CD4-positive, alpha-beta memory T cell (primary cell): ENCODE measurements around the gene MEGF6. TPM values are rescaled to one million over a fixed set of nuclear protein-coding genes. Genes with fewer than 3 reads are reported as not detected.

Experiments used
- CTCF ChIA-PET: fragments of 350-600 bp; sonication (Branson Sonifier 250); formaldehyde crosslinking; loops from one replicate; lab custom pipeline; 2021; ENCODE audit warnings: inconsistent platforms; ENCODE audit not compliant: partially characterized antibody; lab: Charles Lee
- POLR2A ChIA-PET: fragments of 350-600 bp; sonication (Branson Sonifier 250); formaldehyde crosslinking; loops from one replicate; lab custom pipeline; 2021; ENCODE audit not compliant: partially characterized antibody; lab: Charles Lee
- DNase-seq, 5 donors: peaks; one replicate each; pipeline versions ENCODE4 v3.0.0 to v3.0.0-alpha.2; 2020 to 2022; ENCODE audit warnings: mixed read lengths in 1 of 5
- H3K27ac ChIP-seq: one replicate; pipeline ENCODE4 v1.7.0; 2013; ENCODE audit warnings: low read depth, low read length
- H3K27me3 ChIP-seq: 2 replicates; pipeline ENCODE4 v1.7.0; 2013; ENCODE audit warnings: mild to moderate bottlenecking, low read length, moderate library complexity; ENCODE audit not compliant: insufficient read depth
- H3K36me3 ChIP-seq: 2 replicates; pipeline ENCODE4 v1.7.0; 2013; ENCODE audit warnings: mild to moderate bottlenecking, low read length, moderate library complexity; ENCODE audit not compliant: insufficient read depth
- H3K4me1 ChIP-seq: 2 replicates; pipeline ENCODE4 v1.7.0; 2013; ENCODE audit warnings: mild to moderate bottlenecking, low read length, moderate library complexity; ENCODE audit not compliant: insufficient read depth
- H3K4me3 ChIP-seq, 2 donors: one replicate each; pipeline ENCODE4 v1.7.0; 2013; ENCODE audit warnings: low read length in 2 of 2, mild to moderate bottlenecking in 1 of 2
- H3K9me3 ChIP-seq, 2 donors: one replicate each; pipeline ENCODE4 v1.7.0; 2013; ENCODE audit warnings: low read length in 2 of 2, control low read depth in 1 of 2; ENCODE audit not compliant: control insufficient read depth in 1 of 2
- H3K27ac Mint-ChIP-seq, 7 donors: one replicate each; pipeline ENCODE4 v1.8.0; 2020 to 2021; ENCODE audit warnings: mixed read lengths in 7 of 7, mild to moderate bottlenecking in 6 of 7, inconsistent platforms in 3 of 7, moderate library complexity in 3 of 7
- H3K27me3 Mint-ChIP-seq, 2 donors: one replicate each; pipeline ENCODE4 v1.8.0; 2020 to 2021; ENCODE audit warnings: mixed read lengths in 2 of 2
- H3K36me3 Mint-ChIP-seq, 2 donors: one replicate each; pipeline ENCODE4 v1.8.0; 2020 to 2021; ENCODE audit warnings: mixed read lengths in 2 of 2, inconsistent platforms in 1 of 2, mild to moderate bottlenecking in 1 of 2
- H3K4me1 Mint-ChIP-seq, 4 donors: one replicate each; pipeline ENCODE4 v1.8.0; 2020 to 2021; ENCODE audit warnings: mixed read lengths in 4 of 4, mild to moderate bottlenecking in 1 of 4
- H3K4me3 Mint-ChIP-seq, 8 donors: one replicate each; pipeline ENCODE4 v1.8.0; 2020 to 2021; ENCODE audit warnings: mixed read lengths in 8 of 8, mild to moderate bottlenecking in 7 of 8, moderate library complexity in 6 of 8, inconsistent platforms in 3 of 8
- H3K9me3 Mint-ChIP-seq, 8 donors: one replicate each; pipeline ENCODE4 v1.8.0; 2020 to 2021; ENCODE audit warnings: mixed read lengths in 8 of 8, mild to moderate bottlenecking in 5 of 8, inconsistent platforms in 3 of 8, moderate library complexity in 1 of 8
- intact Hi-C: fragments of 100-400 bp; cut with micrococcal nuclease; formaldehyde crosslinking; loops from one replicate; pipeline ENCODE4 v1.15.1; 2023
- polyA plus RNA-seq, 2 donors: library from polyadenylated mRNA; unstranded; fragments of 300-500 nt; fragmentation: Illumina TruSeq; gene quantifications; one replicate each; pipeline ENCODE4 v1.2.3, GENCODE V29; 2021
- total RNA-seq, 2 experiments: library from RNA; stranded (reverse); gene quantifications; one replicate each; pipeline ENCODE4 v1.2.3, GENCODE V29; 2021

Gene MEGF6
- total and polyA plus RNA-seq, 4 experiments from 2014 or later, result 2.4 to 168 (median 87.0) TPM

DNA sequence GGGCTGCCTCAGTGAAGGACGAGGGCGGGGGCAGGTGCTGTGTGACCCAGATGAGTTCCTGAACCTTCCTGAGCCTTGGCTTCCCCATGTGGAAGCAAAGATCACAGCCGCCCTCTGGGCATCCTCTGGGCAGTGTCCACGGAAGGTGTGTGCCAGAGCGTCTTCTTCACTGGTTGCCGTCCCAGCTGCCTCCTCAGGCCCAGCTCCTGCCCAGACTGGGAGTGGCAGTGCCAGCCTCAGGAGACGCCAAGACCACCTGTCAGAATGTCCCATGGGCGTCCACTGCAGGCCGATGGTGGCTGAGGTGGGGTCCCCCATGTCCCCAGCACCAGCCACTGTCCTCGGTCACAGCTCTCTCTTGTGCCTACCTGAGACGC lies 146.7 kb downstream of the MEGF6 start:
- intact Hi-C loops, result no loop called here
- no peaks in the 10 kb centered on the region for H3K9me3 Mint-ChIP-seq
- ChIA-PET POLR2A (no interaction called here), CTCF (interaction anchor here (1.9 kb wide), 1 partner anchor 12 kb away, joined by 6 read pairs; no protein-coding TSS in a partner anchor)
- no peaks in the 10 kb centered on the region for H3K9me3 ChIP-seq
- no peaks in the 10 kb centered on the region for H3K27me3 Mint-ChIP-seq
- H3K27me3 ChIP-seq, result no peaks in the 10 kb centered on the region
- H3K4me1 Mint-ChIP-seq, result no peaks in the 10 kb centered on the region
- H3K4me3 ChIP-seq, result no peak overlapping the region
- no peak overlapping the region for H3K4me3 Mint-ChIP-seq
- no peaks in the 10 kb centered on the region for H3K36me3 ChIP-seq
- DNase-seq, result no peak
- H3K4me1 ChIP-seq, result no peaks in the 10 kb centered on the region
- H3K36me3 Mint-ChIP-seq, result no peaks in the 10 kb centered on the region
- H3K27ac ChIP-seq, result no peak overlapping the region
- no peak overlapping the region for H3K27ac Mint-ChIP-seq

DNA sequence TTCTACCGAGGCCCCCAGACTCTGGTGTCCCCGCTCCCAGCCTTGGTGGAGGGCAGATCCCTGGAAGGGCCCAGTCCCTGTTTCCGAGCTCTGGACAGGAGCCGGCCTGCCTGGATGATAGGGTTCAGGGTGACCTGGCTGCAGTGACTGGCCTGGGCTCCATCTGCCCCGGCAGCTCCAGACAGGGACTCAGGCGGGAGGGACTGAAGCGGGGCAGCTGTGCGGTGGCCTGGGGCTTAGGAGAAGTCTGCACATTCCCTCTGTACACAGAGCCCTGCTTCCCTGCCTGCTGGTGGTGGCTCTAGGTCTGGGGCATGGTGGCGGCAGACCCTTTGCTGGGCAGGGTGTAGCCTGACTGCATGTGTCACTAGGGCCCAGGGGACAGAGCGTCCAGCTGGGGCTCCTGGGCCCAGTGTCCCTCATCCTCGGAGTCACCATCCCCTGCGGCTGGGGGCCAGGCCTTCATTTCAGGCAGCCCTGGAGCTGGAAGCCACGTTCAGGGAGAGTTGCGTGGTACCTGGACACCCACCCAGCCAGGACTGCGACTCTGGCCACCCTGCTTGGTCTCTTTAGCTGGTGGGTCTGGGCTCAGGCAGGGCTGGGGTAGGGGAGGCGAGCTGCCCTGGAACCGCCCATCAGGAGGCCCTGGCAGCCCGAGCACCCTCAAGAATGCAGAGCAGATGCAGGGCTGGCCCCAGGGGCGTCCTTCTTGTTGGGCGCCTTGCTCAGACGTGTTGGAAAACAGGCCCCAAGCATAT lies 147.2 kb downstream of the MEGF6 start:
- H3K4me3 Mint-ChIP-seq, result no peak overlapping the region
- no peaks in the 10 kb centered on the region for H3K27me3 ChIP-seq
- DNase-seq, result no peak
- H3K9me3 Mint-ChIP-seq, result no peaks in the 10 kb centered on the region
- no peak overlapping the region for H3K27ac Mint-ChIP-seq
- no peak overlapping the region for H3K27ac ChIP-seq
- H3K27me3 Mint-ChIP-seq, result no peaks in the 10 kb centered on the region
- intact Hi-C loops, result no loop called here
- no peaks in the 10 kb centered on the region for H3K4me1 ChIP-seq
- H3K9me3 ChIP-seq, result no peaks in the 10 kb centered on the region
- H3K4me1 Mint-ChIP-seq, result no peaks in the 10 kb centered on the region
- H3K36me3 Mint-ChIP-seq, result no peaks in the 10 kb centered on the region
- POLR2A ChIA-PET, result no interaction called here
- H3K36me3 ChIP-seq, result no peaks in the 10 kb centered on the region
- H3K4me3 ChIP-seq, result no peak overlapping the region
- CTCF ChIA-PET, result interaction anchor here (1.9 kb wide), 1 partner anchor 11 kb away, joined by 6 read pairs; no protein-coding TSS in a partner anchor

DNA sequence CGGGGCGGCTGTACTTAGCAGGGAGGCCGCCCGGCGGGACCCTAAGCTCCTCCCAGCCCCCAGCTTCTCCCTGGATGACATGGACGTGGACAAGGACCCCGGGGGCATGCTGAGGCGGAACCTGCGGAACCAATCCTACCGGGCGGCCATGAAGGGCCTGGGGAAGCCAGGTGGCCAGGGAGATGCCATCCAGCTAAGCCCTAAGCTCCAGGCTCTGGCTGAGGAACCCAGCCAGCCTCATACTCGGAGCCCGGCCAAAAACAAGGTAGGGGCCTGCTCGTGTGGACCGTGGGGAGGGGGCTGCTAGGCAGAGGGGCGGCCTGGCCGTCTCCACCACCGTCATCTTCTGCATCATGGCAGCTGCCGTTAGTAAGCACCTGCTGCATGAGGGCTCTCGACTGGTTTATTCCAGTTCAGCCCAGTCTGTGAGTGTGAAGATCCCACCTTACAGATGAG lies 147.9 kb downstream of the MEGF6 start:
- ChIA-PET CTCF (interaction anchor here (1.9 kb wide), 1 partner anchor 10 kb away, joined by 6 read pairs; no protein-coding TSS in a partner anchor), POLR2A (no interaction called here)
- Mint-ChIP-seq H3K27me3 (no peaks in the 10 kb centered on the region), H3K36me3 (no peaks in the 10 kb centered on the region), H3K4me3 (no peak overlapping the region), H3K9me3 (no peaks in the 10 kb centered on the region), H3K27ac (no peak overlapping the region), H3K4me1 (no peaks in the 10 kb centered on the region)
- DNase-seq, result no peak
- Histone ChIP-seq H3K27ac (no peak overlapping the region), H3K27me3 (no peaks in the 10 kb centered on the region), H3K9me3 (no peaks in the 10 kb centered on the region), H3K4me3 (no peak overlapping the region), H3K36me3 (no peaks in the 10 kb centered on the region), H3K4me1 (no peaks in the 10 kb centered on the region)
- intact Hi-C loops, result no loop called here

DNA sequence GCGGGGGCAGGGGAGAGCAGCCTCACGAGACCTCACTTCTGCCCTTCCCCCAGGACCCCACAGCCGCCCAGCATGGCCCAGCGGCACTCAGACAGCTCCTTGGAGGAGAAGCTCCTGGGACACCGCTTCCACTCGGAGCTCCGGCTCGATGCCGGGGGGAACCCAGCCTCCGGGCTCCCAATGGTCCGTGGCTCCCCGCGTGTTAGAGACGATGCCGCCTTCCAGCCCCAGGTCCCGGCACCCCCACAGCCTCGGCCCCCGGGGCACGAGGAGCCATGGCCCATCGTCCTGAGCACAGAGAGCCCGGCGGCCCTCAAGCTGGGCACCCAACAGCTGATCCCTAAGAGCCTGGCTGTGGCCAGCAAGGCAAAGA lies 148.3 kb downstream of the MEGF6 start:
- H3K27ac ChIP-seq, result no peak overlapping the region
- H3K27me3 ChIP-seq, result no peaks in the 10 kb centered on the region
- Mint-ChIP-seq H3K9me3 (no peaks in the 10 kb centered on the region), H3K27ac (no peak overlapping the region), H3K4me3 (no peak overlapping the region), H3K4me1 (no peaks in the 10 kb centered on the region), H3K36me3 (no peaks in the 10 kb centered on the region), H3K27me3 (no peaks in the 10 kb centered on the region)
- DNase-seq, result no peak
- no peak overlapping the region for H3K4me3 ChIP-seq
- no peaks in the 10 kb centered on the region for H3K36me3 ChIP-seq
- intact Hi-C loops, result no loop called here
- no peaks in the 10 kb centered on the region for H3K4me1 ChIP-seq
- H3K9me3 ChIP-seq, result no peaks in the 10 kb centered on the region
- ChIA-PET POLR2A (no interaction called here), CTCF (interaction anchor here (1.9 kb wide), 1 partner anchor 10 kb away, joined by 6 read pairs; no protein-coding TSS in a partner anchor)

DNA sequence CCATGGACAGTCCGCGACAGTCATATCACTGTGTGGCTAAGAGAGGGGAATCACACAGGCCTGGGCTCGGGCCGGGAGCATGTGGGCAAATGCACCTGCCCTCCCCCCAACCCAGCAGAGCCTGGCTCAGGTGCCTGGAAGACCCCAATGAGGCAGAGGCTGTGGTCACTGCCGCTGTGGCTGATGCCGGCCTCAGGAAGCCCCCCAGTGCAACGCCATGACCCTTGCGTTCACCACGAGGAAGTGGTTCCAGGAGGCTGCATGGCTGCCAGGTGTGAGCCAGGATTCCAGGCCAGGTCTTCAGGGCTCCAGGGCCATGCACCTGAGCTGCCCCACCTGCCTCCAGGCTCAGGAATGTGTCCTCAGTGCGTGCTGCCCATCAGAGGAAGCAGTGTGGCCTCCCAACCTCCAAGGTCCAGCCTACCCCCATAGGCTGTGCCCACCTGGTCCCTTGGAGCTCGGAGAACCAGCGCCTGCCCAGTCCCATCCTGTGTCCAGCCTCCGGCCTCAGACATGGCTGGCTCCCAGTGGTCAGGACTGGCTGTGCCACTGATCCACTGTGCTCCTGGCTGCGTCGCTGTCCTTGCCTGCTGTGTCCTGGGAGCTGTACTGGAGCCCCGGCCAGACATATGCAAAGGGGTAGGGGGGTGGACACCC lies 148.8 kb downstream of the MEGF6 start:
- ChIA-PET POLR2A (no interaction called here), CTCF (no interaction called here)
- DNase-seq, result no peak
- H3K36me3 ChIP-seq, result no peaks in the 10 kb centered on the region
- no peak overlapping the region for H3K4me3 Mint-ChIP-seq
- H3K4me1 Mint-ChIP-seq, result no peaks in the 10 kb centered on the region
- H3K36me3 Mint-ChIP-seq, result no peaks in the 10 kb centered on the region
- H3K27me3 ChIP-seq, result no peaks in the 10 kb centered on the region
- H3K4me3 ChIP-seq, result no peak overlapping the region
- no peak overlapping the region for H3K27ac ChIP-seq
- no peaks in the 10 kb centered on the region for H3K27me3 Mint-ChIP-seq
- H3K27ac Mint-ChIP-seq, result peak overlapping the region in 1 of 7 donors; percentile 43
- no peaks in the 10 kb centered on the region for H3K4me1 ChIP-seq
- H3K9me3 ChIP-seq, result no peaks in the 10 kb centered on the region
- intact Hi-C loops, result no loop called here
- no peaks in the 10 kb centered on the region for H3K9me3 Mint-ChIP-seq

DNA sequence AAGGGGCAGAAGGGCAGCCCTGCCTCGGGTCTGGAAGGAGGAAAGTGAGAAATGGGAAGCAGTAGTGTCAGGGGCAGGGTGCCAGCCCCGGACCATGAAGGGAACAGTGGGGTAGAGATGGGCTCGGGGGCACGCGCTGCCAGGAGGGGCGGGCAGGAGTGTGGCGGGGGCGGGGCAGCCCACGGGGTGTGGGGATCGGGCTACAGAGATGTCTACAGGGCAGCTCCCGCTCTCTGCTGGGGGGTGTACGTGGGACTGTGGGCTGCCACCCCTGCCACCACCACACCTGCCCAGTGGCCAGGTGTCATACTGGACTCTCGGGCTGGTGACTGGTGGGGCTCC lies 149.4 kb downstream of the MEGF6 start:
- no peak overlapping the region for H3K4me3 ChIP-seq
- no peaks in the 10 kb centered on the region for H3K9me3 Mint-ChIP-seq
- peak overlapping the region in 1 of 7 donors; percentile 43 for H3K27ac Mint-ChIP-seq
- H3K9me3 ChIP-seq, result no peaks in the 10 kb centered on the region
- no peaks in the 10 kb centered on the region for H3K4me1 ChIP-seq
- POLR2A ChIA-PET, result no interaction called here
- no peak for DNase-seq
- no peaks in the 10 kb centered on the region for H3K27me3 ChIP-seq
- H3K36me3 ChIP-seq, result no peaks in the 10 kb centered on the region
- no peaks in the 10 kb centered on the region for H3K27me3 Mint-ChIP-seq
- no peaks in the 10 kb centered on the region for H3K4me1 Mint-ChIP-seq
- H3K36me3 Mint-ChIP-seq, result no peaks in the 10 kb centered on the region
- intact Hi-C loops, result no loop called here
- no peak overlapping the region for H3K4me3 Mint-ChIP-seq
- H3K27ac ChIP-seq, result no peak overlapping the region
- CTCF ChIA-PET, result no interaction called here

DNA sequence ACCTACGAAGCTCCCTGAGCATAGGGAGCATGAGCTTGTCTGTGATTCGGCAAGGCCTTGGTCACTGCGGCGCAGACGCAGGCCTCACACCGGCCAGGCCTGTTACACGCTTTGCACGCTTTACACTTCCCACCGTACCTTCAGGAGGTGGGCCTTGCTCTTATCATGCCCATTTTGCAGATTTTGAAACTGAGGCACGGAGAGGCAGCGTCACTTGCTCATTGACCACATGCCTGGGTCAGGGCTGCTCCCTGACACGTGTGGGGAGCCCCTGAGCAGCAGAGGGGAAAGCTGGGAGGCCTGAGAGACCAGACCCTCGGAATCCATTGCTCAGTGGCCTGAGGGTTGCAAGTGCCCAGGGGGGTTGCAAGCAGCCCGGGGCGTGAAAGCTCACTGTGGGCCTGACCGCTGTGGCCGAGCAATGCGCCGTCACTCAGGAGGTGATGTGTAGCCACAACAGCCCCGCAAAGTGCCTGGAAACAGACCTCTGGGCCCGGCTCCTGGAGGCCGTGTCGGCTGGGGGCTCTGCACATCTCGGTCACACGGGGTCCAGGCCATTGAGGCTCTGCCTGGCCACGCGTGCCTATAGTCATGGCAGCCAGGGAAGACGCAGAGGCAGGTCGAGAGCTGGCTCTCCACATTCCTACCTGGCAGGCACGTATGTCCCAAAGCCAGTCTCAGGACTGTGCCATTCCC lies 149.9 kb downstream of the MEGF6 start:
- Mint-ChIP-seq H3K27me3 (no peaks in the 10 kb centered on the region), H3K36me3 (no peaks in the 10 kb centered on the region), H3K9me3 (no peaks in the 10 kb centered on the region), H3K27ac (no peak overlapping the region), H3K4me3 (no peak overlapping the region), H3K4me1 (no peaks in the 10 kb centered on the region)
- Histone ChIP-seq H3K9me3 (no peaks in the 10 kb centered on the region), H3K27me3 (no peaks in the 10 kb centered on the region), H3K36me3 (no peaks in the 10 kb centered on the region), H3K4me3 (no peak overlapping the region), H3K4me1 (no peaks in the 10 kb centered on the region), H3K27ac (no peak overlapping the region)
- intact Hi-C loops, result no loop called here
- no peak for DNase-seq
- POLR2A ChIA-PET, result no interaction called here
- CTCF ChIA-PET, result no interaction called here
